Right kidney (tissue), 1 donor: ENCODE results near the gene NEK6.
"Not testable (repeated sequence)": the region's sequence is repeated elsewhere in the genome, so short reads cannot be mapped to it uniquely, and the experiment has no call there.

Experiments
- DNase-seq: peaks from one replicate; pipeline ENCODE4 v3.0.0-alpha.2; 2016

The NEK6 gene

GRCh38 chr9:124222918-124223720, 34.6 kb upstream of the NEK6 start:
- no peak for DNase-seq

GRCh38 chr9:124225945-124226344, 31.8 kb upstream of the NEK6 start:
- DNase-seq: no peak

- no peak for DNase-seq
These were observed 29.2 kb upstream of the NEK6 start for GRCh38 chr9:124228516-124228915.

- DNase-seq: no peak
These were observed 26.5 kb upstream of the NEK6 start for GRCh38 chr9:124231095-124231737.

GRCh38 chr9:124238546-124239140, 19.1 kb upstream of the NEK6 start:
- DNase-seq: no peak

GRCh38 chr9:124239249-124240073, 18.3 kb upstream of the NEK6 start:
- DNase-seq: no peak

GRCh38 chr9:124242331-124243194, 15.2 kb upstream of the NEK6 start:
- peak; percentile 87 for DNase-seq

- DNase-seq: not testable (repeated sequence)
These were observed 10.4 kb upstream of the NEK6 start for GRCh38 chr9:124247393-124247792.

- no peak for DNase-seq
These were observed 9.7 kb upstream of the NEK6 start for GRCh38 chr9:124248066-124248465.

GRCh38 chr9:124248960-124249359, 8.8 kb upstream of the NEK6 start:
- DNase-seq: no peak

- DNase-seq: no peak
These were observed 6.5 kb upstream of the NEK6 start for GRCh38 chr9:124251204-124251603.

GRCh38 chr9:124251605-124252378, 6.0 kb upstream of the NEK6 start:
- DNase-seq: no peak

- DNase-seq: not testable (repeated sequence)
These were observed 4.9 kb upstream of the NEK6 start for GRCh38 chr9:124252878-124253277.

GRCh38 chr9:124254261-124254682, 3.5 kb upstream of the NEK6 start:
- DNase-seq: no peak

- DNase-seq: no peak
These were observed 2.5 kb upstream of the NEK6 start for GRCh38 chr9:124255222-124255621.

- no peak for DNase-seq
These were observed 1.2 kb upstream of the NEK6 start for GRCh38 chr9:124256517-124257069.

GRCh38 chr9:124257070-124257843, 492 bp upstream of the NEK6 start:
- DNase-seq: peak; percentile 62

GRCh38 chr9:124258607-124259157, 933 bp downstream of the NEK6 start:
- peak; percentile 78 for DNase-seq

GRCh38 chr9:124259158-124259808, 1.5 kb downstream of the NEK6 start:
- DNase-seq: no peak
